IPS-20b (cell line): ENCODE data around the gene NDRG4.
"Not testable (repeated sequence)": the region's sequence is repeated elsewhere in the genome, so short reads cannot be mapped to it uniquely, and the experiment has no call there.

Experiments used
- H3K27ac ChIP-seq: one replicate; pipeline ENCODE4 v1.5.1; 2013; ENCODE audit warnings: low read length
- H3K27me3 ChIP-seq: 2 replicates; pipeline ENCODE4 v1.6.1; 2013; ENCODE audit warnings: mild to moderate bottlenecking, low read length, inconsistent platforms; ENCODE audit not compliant: insufficient read depth
- H3K36me3 ChIP-seq: 2 replicates; pipeline ENCODE4 v1.6.1; 2013; ENCODE audit warnings: low read depth, mild to moderate bottlenecking, inconsistent platforms, low read length, moderate library complexity; ENCODE audit not compliant: insufficient read depth
- H3K4me1 ChIP-seq: 2 replicates; pipeline ENCODE4 v1.6.1; 2013; ENCODE audit warnings: mild to moderate bottlenecking, control low read depth, inconsistent platforms, low read length, moderate library complexity; ENCODE audit not compliant: insufficient read depth
- H3K4me3 ChIP-seq: 2 replicates; pipeline ENCODE4 v1.5.1; 2013; ENCODE audit warnings: mild to moderate bottlenecking, low read length, inconsistent platforms
- H3K9ac ChIP-seq: 2 replicates; pipeline ENCODE4 v1.6.1; 2013; ENCODE audit warnings: low read depth, mild to moderate bottlenecking, inconsistent platforms, low read length, moderate library complexity
- H3K9me3 ChIP-seq: 2 replicates; pipeline ENCODE4 v1.6.1; 2013; ENCODE audit warnings: mild to moderate bottlenecking, low read depth, low read length, inconsistent platforms; ENCODE audit not compliant: insufficient read depth

Gene NDRG4

GRCh38 chr16:58488531-58488930 lies 11.4 kb upstream of the NDRG4 start:
- no peaks in the 10 kb centered on the region for H3K36me3 ChIP-seq
- H3K27ac ChIP-seq = no peak overlapping the region
- no peak overlapping the region for H3K4me3 ChIP-seq
- H3K4me1 ChIP-seq = no peaks in the 10 kb centered on the region
- peaks cover 9% of the 10 kb centered on the region; the same call in 1 of the 2 replicates for H3K27me3 ChIP-seq
- H3K9ac ChIP-seq = no peak overlapping the region
- H3K9me3 ChIP-seq = no peaks in the 10 kb centered on the region

- H3K27ac ChIP-seq = no peak overlapping the region
- peaks cover 17% of the 10 kb centered on the region for H3K27me3 ChIP-seq
- no peaks in the 10 kb centered on the region for H3K4me1 ChIP-seq
- no peaks in the 10 kb centered on the region for H3K36me3 ChIP-seq
- H3K9ac ChIP-seq = no peak overlapping the region
- H3K4me3 ChIP-seq = no peak overlapping the region
- H3K9me3 ChIP-seq = no peaks in the 10 kb centered on the region
These were observed 9.9 kb upstream of the NDRG4 start for GRCh38 chr16:58490065-58490464.

- not testable (repeated sequence) for H3K9me3 ChIP-seq, H3K36me3 ChIP-seq, H3K4me3 ChIP-seq, H3K27ac ChIP-seq, H3K9ac ChIP-seq, H3K4me1 ChIP-seq
- peaks cover 17% of the 10 kb centered on the region for H3K27me3 ChIP-seq
These were observed 9.4 kb upstream of the NDRG4 start for GRCh38 chr16:58490539-58490938.

- H3K36me3 ChIP-seq = no peaks in the 10 kb centered on the region
- no peak overlapping the region for H3K4me3 ChIP-seq
- no peaks in the 10 kb centered on the region for H3K9me3 ChIP-seq
- H3K9ac ChIP-seq = no peak overlapping the region
- peaks cover 22% of the 10 kb centered on the region for H3K27me3 ChIP-seq
- H3K4me1 ChIP-seq = peaks cover 2% of the 10 kb centered on the region; the same call in 1 of the 2 replicates
- no peak overlapping the region for H3K27ac ChIP-seq
These were observed 7.9 kb upstream of the NDRG4 start for GRCh38 chr16:58492066-58492465.

- Histone ChIP-seq H3K9ac (no peak overlapping the region), H3K36me3 (no peaks in the 10 kb centered on the region), H3K4me3 (no peak overlapping the region), H3K9me3 (no peaks in the 10 kb centered on the region), H3K27me3 (peaks cover 24% of the 10 kb centered on the region), H3K27ac (no peak overlapping the region), H3K4me1 (peaks cover 2% of the 10 kb centered on the region; the same call in 1 of the 2 replicates)
These were observed 7.2 kb upstream of the NDRG4 start for GRCh38 chr16:58492735-58493134.

- Histone ChIP-seq H3K36me3 (no peaks in the 10 kb centered on the region), H3K9me3 (no peaks in the 10 kb centered on the region), H3K4me1 (peaks cover 2% of the 10 kb centered on the region; the same call in 1 of the 2 replicates), H3K9ac (no peak overlapping the region), H3K27me3 (peaks cover 35% of the 10 kb centered on the region), H3K4me3 (no peak overlapping the region), H3K27ac (no peak overlapping the region)
These were observed 6.0 kb upstream of the NDRG4 start for GRCh38 chr16:58493756-58494431.

- Histone ChIP-seq H3K4me3 (peak overlapping the region; percentile 27; the same call in 1 of the 2 replicates), H3K36me3 (no peaks in the 10 kb centered on the region), H3K9ac (peak overlapping the region; percentile 34; the same call in 1 of the 2 replicates), H3K9me3 (no peaks in the 10 kb centered on the region), H3K27ac (no peak overlapping the region), H3K27me3 (peaks cover 42% of the 10 kb centered on the region), H3K4me1 (peaks cover 2% of the 10 kb centered on the region; the same call in 1 of the 2 replicates)
These were observed 4.9 kb upstream of the NDRG4 start for GRCh38 chr16:58494981-58495520.

- Histone ChIP-seq H3K27me3 (peaks cover 42% of the 10 kb centered on the region), H3K4me1 (peaks cover 2% of the 10 kb centered on the region; the same call in 1 of the 2 replicates), H3K9ac (peak overlapping the region; percentile 34; the same call in 1 of the 2 replicates), H3K36me3 (no peaks in the 10 kb centered on the region), H3K4me3 (peak overlapping the region; percentile 27; the same call in 1 of the 2 replicates), H3K27ac (no peak overlapping the region), H3K9me3 (no peaks in the 10 kb centered on the region)
These were observed 4.2 kb upstream of the NDRG4 start for GRCh38 chr16:58495521-58496331.

- no peak overlapping the region for H3K9ac ChIP-seq
- peaks cover 2% of the 10 kb centered on the region; the same call in 1 of the 2 replicates for H3K4me1 ChIP-seq
- H3K27me3 ChIP-seq = peaks cover 50% of the 10 kb centered on the region
These were observed 2.5 kb upstream of the NDRG4 start for GRCh38 chr16:58497468-58497867.

GRCh38 chr16:58497935-58498334 lies 2.0 kb upstream of the NDRG4 start:
- Histone ChIP-seq H3K4me3 (no peak overlapping the region), H3K36me3 (no peaks in the 10 kb centered on the region), H3K9ac (no peak overlapping the region), H3K9me3 (no peaks in the 10 kb centered on the region), H3K4me1 (peaks cover 2% of the 10 kb centered on the region; the same call in 1 of the 2 replicates), H3K27me3 (peaks cover 55% of the 10 kb centered on the region), H3K27ac (no peak overlapping the region)

More at GRCh38 chr16:58497468-58497867, 2.5 kb upstream of the NDRG4 start:
- Histone ChIP-seq H3K9me3 (no peaks in the 10 kb centered on the region), H3K27ac (no peak overlapping the region), H3K4me3 (no peak overlapping the region), H3K36me3 (no peaks in the 10 kb centered on the region)

- H3K9me3 ChIP-seq = no peaks in the 10 kb centered on the region
- no peak overlapping the region for H3K9ac ChIP-seq
- H3K27ac ChIP-seq = no peak overlapping the region
- H3K4me1 ChIP-seq = peaks cover 2% of the 10 kb centered on the region; the same call in 1 of the 2 replicates
- peaks cover 58% of the 10 kb centered on the region for H3K27me3 ChIP-seq
- H3K4me3 ChIP-seq = no peak overlapping the region
- H3K36me3 ChIP-seq = no peaks in the 10 kb centered on the region
These were observed 1.4 kb upstream of the NDRG4 start for GRCh38 chr16:58498341-58499091.
